Measurements from ENCODE around the gene CERCAM.
"Not testable (repeated sequence)": the region's sequence is repeated elsewhere in the genome, so short reads cannot be mapped to it uniquely, and the experiment has no call there.

Gene CERCAM

GRCh38 chr9:128419061-128419925, 1.4 kb upstream of the CERCAM start:
- DNase-seq: peak; percentile 68

GRCh38 chr9:128420060-128420650, 502 bp upstream of the CERCAM start:
- peak; percentile 89 for DNase-seq

GRCh38 chr9:128421482-128421996, 882 bp downstream of the CERCAM start:
- DNase-seq: no peak

- not testable (repeated sequence) for DNase-seq
These were observed 1.5 kb downstream of the CERCAM start for GRCh38 chr9:128422022-128422782.

- DNase-seq: no peak
These were observed 2.1 kb downstream of the CERCAM start for GRCh38 chr9:128422783-128423150.

- not testable (repeated sequence) for DNase-seq
These were observed 2.7 kb downstream of the CERCAM start for GRCh38 chr9:128423356-128423755.

- DNase-seq: no peak
These were observed 3.7 kb downstream of the CERCAM start for GRCh38 chr9:128424268-128424780.

- DNase-seq: no peak
These were observed 8.2 kb downstream of the CERCAM start for GRCh38 chr9:128428644-128429512.

GRCh38 chr9:128429513-128430086, 8.9 kb downstream of the CERCAM start:
- no peak for DNase-seq

GRCh38 chr9:128431207-128431606, 10.6 kb downstream of the CERCAM start:
- DNase-seq: no peak

GRCh38 chr9:128434340-128434739, 13.7 kb downstream of the CERCAM start:
- DNase-seq: no peak

GRCh38 chr9:128435611-128436010, 15.0 kb downstream of the CERCAM start:
- no peak for DNase-seq

- DNase-seq: peak; percentile 94
These were observed 17.9 kb downstream of the CERCAM start for GRCh38 chr9:128438343-128439109.

- no peak for DNase-seq
These were observed 18.6 kb downstream of the CERCAM start for GRCh38 chr9:128439273-128439672.

GRCh38 chr9:128442150-128442549, 21.5 kb downstream of the CERCAM start:
- DNase-seq: no peak

- not testable (repeated sequence) for DNase-seq
These were observed 25.8 kb downstream of the CERCAM start for GRCh38 chr9:128446505-128446904.

- DNase-seq: no peak
These were observed 28.1 kb downstream of the CERCAM start for GRCh38 chr9:128448746-128449145.

- no peak for DNase-seq
These were observed 34.3 kb downstream of the CERCAM start for GRCh38 chr9:128454991-128455390.

- DNase-seq: peak; percentile 99
These were observed 35.4 kb downstream of the CERCAM start, which contains the start of gene ODF2 for GRCh38 chr9:128455849-128456612. TSS of gene ODF2 (plus strand) at chr9:128456006. CDS start at chr9:128456092, 86 bp downstream.

- DNase-seq: peak; percentile 86
These were observed 36.0 kb downstream of the CERCAM start for GRCh38 chr9:128456613-128457061.
